GM12878 (cell line): ENCODE results near the gene MTFP1. TPM values are rescaled to one million over a fixed set of nuclear protein-coding genes. Genes with fewer than 3 reads are reported as not detected.

Source experiments
- ATAC-seq: fragments of 200-7000 bp; cut with Tn5 transposase; 3 replicates; pipeline ENCODE4 v1.9.1; 2020; ENCODE audit warnings: mild to moderate bottlenecking, moderate library complexity
- BruUV-seq: library from RNA; stranded (reverse); fragments of 400-500 nt; replicated peaks from 2 replicates; lab custom pipeline; 2021; lab: Mats Ljungman, UMichigan
- CTCF ChIA-PET: fragments of 300-600 bp; sonication (Branson Sonifier 250); formaldehyde crosslinking; extraction: SDS; loops from one replicate; lab custom pipeline; 2021; ENCODE audit warnings: inconsistent platforms; lab: Yijun Ruan, JAX
- POLR2A ChIA-PET: fragments of 350-600 bp; formaldehyde crosslinking; extraction: SDS; loops from one replicate; lab custom pipeline; 2021; ENCODE audit warnings: inconsistent platforms; lab: Charles Lee
- RAD21 ChIA-PET: fragments of 300-600 bp; sonication (Branson Sonifier 250); formaldehyde crosslinking; loops from one replicate; lab custom pipeline; 2023; ENCODE audit warnings: antibody characterized with exemption; ENCODE audit not compliant: unreplicated experiment; lab: Charles Lee
- SMC1A ChIA-PET: fragments of 300-600 bp; sonication (Branson Sonifier 250); formaldehyde crosslinking; loops from one replicate; lab custom pipeline; 2023; ENCODE audit not compliant: unreplicated experiment, uncharacterized antibody; lab: Charles Lee
- DNase-seq: peaks from one replicate; pipeline ENCODE4 v3.0.0-alpha.2; 2011; ENCODE audit warnings: low read depth, low spot score
- FAIRE-seq: peaks from 3 replicates; lab custom pipeline; 2011; peaks lifted over from hg19 to GRCh38; lab: Jason Lieb, UNC
- H2AFZ ChIP-seq: 2 replicates; pipeline ENCODE4 v1.6.0; 2011; ENCODE audit warnings: low read depth, low read length, control low read depth; ENCODE audit not compliant: control insufficient read depth
- H3K27ac ChIP-seq: 2 replicates; pipeline ENCODE4 v1.5.1; 2011; ENCODE audit warnings: control low read depth; ENCODE audit not compliant: control insufficient read depth, insufficient read depth
- H3K27me3 ChIP-seq, 2 experiments: replicated peaks in 1 of 2; 2 replicates each; pipeline versions ENCODE4 v1.6.0 to v1.6.1; 2011; ENCODE audit warnings: low read length in 1 of 2; ENCODE audit not compliant: control insufficient read depth in 2 of 2, insufficient read depth in 2 of 2
- H3K36me3 ChIP-seq, 2 experiments: 2 replicates each; pipeline ENCODE4 v1.5.1; 2011; ENCODE audit warnings: low read length in 1 of 2; ENCODE audit not compliant: control insufficient read depth in 2 of 2, insufficient read depth in 2 of 2
- H3K4me1 ChIP-seq: 2 replicates; pipeline ENCODE4 v1.6.1; 2011; ENCODE audit warnings: mild to moderate bottlenecking, low read length, moderate library complexity, mixed read lengths; ENCODE audit not compliant: control insufficient read depth, insufficient read depth
- H3K4me2 ChIP-seq: 2 replicates; pipeline ENCODE4 v1.6.0; 2011; ENCODE audit warnings: control low read depth; ENCODE audit not compliant: control insufficient read depth, insufficient read depth
- H3K4me3 ChIP-seq: fragments of 200-600 bp; sonication (generic); 2 replicates; pipeline ENCODE4 v1.5.1; 2016
- H3K79me2 ChIP-seq: 2 replicates; pipeline ENCODE4 v1.6.0; 2011; ENCODE audit warnings: low read length; ENCODE audit not compliant: control insufficient read depth, insufficient read depth
- H3K9ac ChIP-seq: 2 replicates; pipeline ENCODE4 v1.8.0; 2011; ENCODE audit warnings: low read length, control low read depth, mixed read lengths; ENCODE audit not compliant: control insufficient read depth, insufficient read depth
- H3K9me3 ChIP-seq: replicated peaks from 3 replicates; pipeline ENCODE4 v1.5.1; 2011; ENCODE audit warnings: mild to moderate bottlenecking, low read length; ENCODE audit not compliant: control insufficient read depth, insufficient read depth
- H4K20me1 ChIP-seq: 2 replicates; pipeline ENCODE4 v1.6.0; 2011; ENCODE audit not compliant: control insufficient read depth, insufficient read depth
- ATF7 ChIP-seq: fragments of 450-650 bp; IDR thresholded peaks from 2 replicates; pipeline ENCODE4 v1.6.1; 2016; ENCODE audit warnings: low read depth, mild to moderate bottlenecking
- CBFB ChIP-seq: IDR thresholded peaks from 2 replicates; pipeline ENCODE4 v1.6.1; 2016; ENCODE audit warnings: antibody characterized with exemption, low read depth
- CHD4 ChIP-seq: fragments of 200-600 bp; sonication (generic); IDR thresholded peaks from 2 replicates; pipeline ENCODE4 v1.6.1; 2016; ENCODE audit warnings: mild to moderate bottlenecking
- CTCF ChIP-seq, 3 experiments: IDR thresholded peaks in 2 of 3; conservative IDR thresholded peaks in 1 of 3; 2 replicates each; pipeline ENCODE4 v1.5.1; 2011; ENCODE audit warnings: low read depth in 3 of 3, low read length in 3 of 3, mild to moderate bottlenecking in 3 of 3, control low read depth in 2 of 3, moderate library complexity in 2 of 3, inconsistent platforms in 1 of 3, mixed read lengths in 1 of 3; ENCODE audit not compliant: control insufficient read depth in 2 of 3, insufficient read depth in 1 of 3; ENCODE audit errors: extremely low read depth in 1 of 3
- E4F1 ChIP-seq: fragments of 450-650 bp; IDR thresholded peaks from 2 replicates; pipeline ENCODE4 v1.6.1; 2018; ENCODE audit warnings: borderline replicate concordance, mild to moderate bottlenecking; ENCODE audit not compliant: partially characterized antibody
- EZH2 ChIP-seq: IDR thresholded peaks from 2 replicates; pipeline ENCODE4 v1.6.1; 2012; ENCODE audit warnings: low read depth, mild to moderate bottlenecking, control low read depth, inconsistent platforms, low read length, borderline replicate concordance; ENCODE audit not compliant: control insufficient read depth
- FOS ChIP-seq: IDR thresholded peaks from 3 replicates; pipeline ENCODE4 v1.6.1; 2011; ENCODE audit warnings: borderline replicate concordance; ENCODE audit not compliant: insufficient read length; ENCODE audit errors: extremely low read depth
- NFYB ChIP-seq: IDR thresholded peaks from 2 replicates; pipeline ENCODE4 v1.6.1; 2011; ENCODE audit warnings: low read depth, mild to moderate bottlenecking, low read length, improper control_type of control experiment, moderate library complexity; ENCODE audit not compliant: insufficient read depth
- NR2F1 ChIP-seq: fragments of 450-650 bp; conservative IDR thresholded peaks from 2 replicates; pipeline ENCODE4 v1.6.1; 2017; ENCODE audit warnings: mild to moderate bottlenecking
- POLR2A ChIP-seq: IDR thresholded peaks from 2 replicates; pipeline ENCODE4 v1.6.1; 2011; ENCODE audit warnings: low read depth, mild to moderate bottlenecking, low read length
- POLR2AphosphoS2 ChIP-seq: IDR thresholded peaks from 2 replicates; pipeline ENCODE4 v1.6.1; 2011; ENCODE audit warnings: low read depth, mild to moderate bottlenecking, low read length, improper control_type of control experiment, moderate library complexity
- POLR2AphosphoS5 ChIP-seq: IDR thresholded peaks from 2 replicates; pipeline ENCODE4 v1.6.1; 2011; ENCODE audit warnings: mild to moderate bottlenecking, low read length, inconsistent platforms
- RAD51 ChIP-seq: fragments of 450-650 bp; IDR thresholded peaks from 2 replicates; pipeline ENCODE4 v1.6.1; 2016; ENCODE audit warnings: moderate library complexity, mild to moderate bottlenecking, inconsistent platforms
- USF1 ChIP-seq: IDR thresholded peaks from 2 replicates; pipeline ENCODE4 v1.6.1; 2011; ENCODE audit warnings: borderline replicate concordance, low read depth, mild to moderate bottlenecking, moderate library complexity, mixed read lengths, low read length; ENCODE audit not compliant: insufficient read depth; ENCODE audit errors: extremely low read length
- ZSCAN29 ChIP-seq: fragments of 450-650 bp; IDR thresholded peaks from 2 replicates; pipeline ENCODE4 v1.6.1; 2017; ENCODE audit warnings: mild to moderate bottlenecking, moderate library complexity
- WGBS: methylation state at CpG from one replicate; pipeline ENCODE4 v1.1.6; 2016; ENCODE audit warnings: low lambda C conversion rate; ENCODE audit not compliant: insufficient replicate concordance, insufficient coverage; ENCODE audit errors: missing lambda C conversion rate; 5-methylcytosine and 5-hydroxymethylcytosine counted together
- in situ Hi-C: fragments of 300-500 bp; cut with MboI; formaldehyde crosslinking; loops from 9 replicates; pipeline ENCODE4 v1.14.3; 2018; ENCODE audit warnings: mixed read lengths
- intact Hi-C: fragments of 100-400 bp; cut with micrococcal nuclease; formaldehyde crosslinking; loops from one replicate; pipeline ENCODE4 v1.14.2; 2022; ENCODE audit not compliant: unreplicated experiment
- polyA plus RNA-seq, 11 experiments: library from polyadenylated mRNA; depleted of rRNA in 4 of 11; unstranded in 6 of 11; stranded (reverse) in 5 of 11; fragments of >200 nt; fragmentation: Nextera tagmentation in 4 of 11; fragmentation: Illumina TruSeq in 1 of 11; extraction: Ambion mirVana in 4 of 11; extraction: Trizol in 1 of 11; gene quantifications; 1 replicate in 1 of 11; 2 replicates in 10 of 11; pipeline versions ENCODE4 v1.2.1 to v1.2.3, GENCODE V29; 2011 to 2016; ENCODE audit warnings: inconsistent platforms in 2 of 11, missing spikeins in 2 of 11, low read depth in 1 of 11
- total RNA-seq, 4 experiments: library from RNA; depleted of rRNA in 3 of 4; stranded (reverse); fragments of >200 nt in 3 of 4; fragmentation: Illumina TruSeq in 1 of 4; extraction: Trizol in 1 of 4; gene quantifications; 2 replicates each; pipeline versions ENCODE4 v1.2.1 to v1.2.3, GENCODE V29; 2013 to 2021

Gene MTFP1
- total and polyA plus RNA-seq, 10 of the 15 experiments (the other 5 are each of a cell fraction or from before 2014, with no cell fraction given) = 20.5 to 133 (median 59.8) TPM

- TF ChIP-seq CTCF (IDR thresholded peaks at IDR 0.05 in 2 of 3, conservative IDR thresholded peaks at IDR 0.05 in 1 of 3; ENCODE audit: control insufficient read depth in 2 of 3, extremely low read depth in 1 of 3, insufficient read depth in 1 of 3, low read depth in 3 of 3, low read length in 3 of 3) (no peak), NR2F1 (no peak), POLR2A (no peak), CHD4 (no peak), POLR2AphosphoS5 (no peak)
Measured at GRCh38 chr22:30413001-30413400, 12.6 kb upstream of the MTFP1 start (continued).

- Histone ChIP-seq H3K79me2 (no peaks in the 10 kb centered on the region), H3K9me3 (no peaks in the 10 kb centered on the region), H3K36me3 (peaks cover 0 to 8% of the 10 kb centered on the region in 2 experiments; a peak in 2 of 4 replicates), H4K20me1 (no peaks in the 10 kb centered on the region), H3K27me3 (no peaks in the 10 kb centered on the region), H3K4me3 (no peak overlapping the region), H3K4me1 (no peaks in the 10 kb centered on the region), H2AFZ (no peak overlapping the region), H3K4me2 (no peak overlapping the region), H3K9ac (no peak overlapping the region), H3K27ac (no peak overlapping the region)
- in situ Hi-C loops = no loop called here
- no peak for ATAC-seq
- RAD21 ChIA-PET = interaction anchor here (1.3 to 1.8 kb wide), 2 partner anchors 10 to 22 kb away, joined by 4 to 5 read pairs; no protein-coding TSS in a partner anchor
- POLR2A ChIA-PET = interaction anchor here (1.1 to 2.9 kb wide), 2 partner anchors 10 to 17 kb away, joined by 4 to 11 read pairs; partner anchors contain the start of gene SEC14L2
- no peak for DNase-seq
- no peak for FAIRE-seq
- intact Hi-C loops = no loop called here
- 70% methylated on average over 5 of the region's 5 CpGs for WGBS
- SMC1A ChIA-PET = interaction anchor here (1.2 to 2.3 kb wide), 5 partner anchors 8 to 22 kb away, joined by 4 to 13 read pairs (median 4); partner anchors contain the start of gene MTFP1
- CTCF ChIA-PET = interaction anchor here (0.8 to 2.4 kb wide), 4 partner anchors 8 to 22 kb away, joined by 3 to 9 read pairs (median 3); partner anchors contain the start of gene MTFP1
- no TSS peak for BruUV-seq
- no peak for TF ChIP-seq ATF7
- no peak for TF ChIP-seq FOS
- TF ChIP-seq CBFB = no peak
- no peak for TF ChIP-seq ZSCAN29
- TF ChIP-seq EZH2 = no peak
- no peak for TF ChIP-seq E4F1
- no peak for TF ChIP-seq USF1
- no peak for TF ChIP-seq POLR2AphosphoS2
- no peak for TF ChIP-seq RAD51
- TF ChIP-seq NFYB = no peak
Measured at GRCh38 chr22:30413745-30414524, 11.6 kb upstream of the MTFP1 start.
